Activated CD8-positive, alpha-beta T cell treated with anti-CD3 and anti-CD28 coated beads, Interleukin-2, amount 10 ng/mL, durations not matched to agents 7 days and 5 days (primary cell): ENCODE measurements around the gene SETBP1. TPM values are rescaled to one million over a fixed set of nuclear protein-coding genes. Genes with fewer than 3 reads are reported as not detected.

Experiments
- ATAC-seq: fragments of 150-1000 bp; cut with Tn5 transposase; one replicate; pipeline ENCODE4 v1.10.0; 2021; ENCODE audit warnings: moderate library complexity
- CTCF ChIA-PET: fragments of 350-600 bp; sonication (Branson Sonifier 250); formaldehyde crosslinking; loops from one replicate; lab custom pipeline; 2021; ENCODE audit warnings: antibody characterized with exemption; lab: Charles Lee
- POLR2A ChIA-PET: fragments of 350-600 bp; sonication (Branson Sonifier 250); formaldehyde crosslinking; loops from one replicate; lab custom pipeline; 2021; ENCODE audit warnings: antibody characterized with exemption; lab: Charles Lee
- DNase-seq: peaks from one replicate; pipeline ENCODE4 v3.0.0-alpha.2; 2020
- H3K27ac Mint-ChIP-seq: one replicate; pipeline ENCODE4 v1.8.0; 2021; ENCODE audit warnings: mild to moderate bottlenecking, mixed read lengths
- H3K27me3 Mint-ChIP-seq: one replicate; pipeline ENCODE4 v1.8.0; 2021; ENCODE audit warnings: low read depth, mixed read lengths
- H3K36me3 Mint-ChIP-seq: one replicate; pipeline ENCODE4 v1.8.0; 2021; ENCODE audit warnings: low read depth, mixed read lengths
- H3K4me1 Mint-ChIP-seq: one replicate; pipeline ENCODE4 v1.8.0; 2021; ENCODE audit warnings: low read depth, mixed read lengths
- H3K4me3 Mint-ChIP-seq: one replicate; pipeline ENCODE4 v1.8.0; 2021; ENCODE audit warnings: mild to moderate bottlenecking, mixed read lengths
- H3K9me3 Mint-ChIP-seq: one replicate; pipeline ENCODE4 v1.8.0; 2022; ENCODE audit warnings: mixed read lengths; ENCODE audit not compliant: insufficient read depth
- total RNA-seq, 2 experiments: library from RNA; stranded (reverse); gene quantifications; one replicate each; pipeline ENCODE4 v1.2.3, GENCODE V29; 2021

The SETBP1 gene
- total RNA-seq, 2 experiments from 2014 or later: 7.0 to 8.4 TPM

DNA sequence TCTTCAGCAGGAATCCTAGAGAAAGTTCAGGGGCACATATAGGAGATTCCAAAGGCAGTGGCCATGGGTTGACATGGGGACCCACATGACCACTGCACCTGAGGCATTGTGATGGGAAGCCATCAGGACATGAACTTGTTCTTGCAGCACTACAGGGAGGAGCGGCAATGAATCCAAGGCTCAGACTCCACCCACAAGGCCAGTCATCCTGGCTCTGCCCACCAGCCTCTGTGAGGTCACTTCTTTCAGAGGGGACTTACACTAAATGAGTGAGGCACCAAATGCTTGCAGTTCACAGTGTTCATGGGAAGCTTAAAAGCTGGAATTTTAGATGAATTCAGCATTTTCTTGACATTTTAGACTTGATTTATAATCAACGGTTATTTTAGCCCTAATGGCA is 254.2 kb downstream of the SETBP1 start:
- no peak overlapping the region for H3K27ac Mint-ChIP-seq
- ChIA-PET POLR2A (no interaction called here), CTCF (no interaction called here)
- peaks cover 6% of the 10 kb centered on the region for H3K9me3 Mint-ChIP-seq
- no peak overlapping the region for H3K4me3 Mint-ChIP-seq
- peaks cover 6% of the 10 kb centered on the region for H3K4me1 Mint-ChIP-seq
- H3K36me3 Mint-ChIP-seq: no peaks in the 10 kb centered on the region
- ATAC-seq: no peak
- H3K27me3 Mint-ChIP-seq: peaks cover 6% of the 10 kb centered on the region
- DNase-seq: no peak

DNA sequence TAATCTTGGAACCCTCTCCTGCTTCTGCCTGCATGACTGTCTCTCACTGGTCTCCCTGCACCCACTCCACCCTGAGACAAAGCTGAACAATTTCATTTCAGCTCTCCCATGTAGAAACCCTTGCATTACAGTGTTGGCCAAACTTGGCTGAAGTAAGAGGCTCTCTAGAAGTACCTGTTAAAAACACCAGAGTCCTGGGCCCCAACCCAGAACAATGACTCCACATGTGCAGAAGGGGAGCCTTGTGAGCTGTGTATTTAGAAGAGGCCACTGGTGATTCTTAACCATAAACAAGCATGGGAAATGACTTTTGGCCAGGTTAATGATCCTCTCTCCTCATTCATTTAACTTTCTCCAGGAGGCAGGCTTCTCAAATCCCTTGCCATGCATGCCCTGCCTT is 254.8 kb downstream of the SETBP1 start:
- Mint-ChIP-seq H3K9me3 (peaks cover 6% of the 10 kb centered on the region), H3K27me3 (peaks cover 6% of the 10 kb centered on the region), H3K27ac (no peak overlapping the region), H3K36me3 (no peaks in the 10 kb centered on the region), H3K4me3 (no peak overlapping the region), H3K4me1 (peaks cover 6% of the 10 kb centered on the region)
- ChIA-PET POLR2A (no interaction called here), CTCF (no interaction called here)
- ATAC-seq (no peak), DNase-seq (no peak)

DNA sequence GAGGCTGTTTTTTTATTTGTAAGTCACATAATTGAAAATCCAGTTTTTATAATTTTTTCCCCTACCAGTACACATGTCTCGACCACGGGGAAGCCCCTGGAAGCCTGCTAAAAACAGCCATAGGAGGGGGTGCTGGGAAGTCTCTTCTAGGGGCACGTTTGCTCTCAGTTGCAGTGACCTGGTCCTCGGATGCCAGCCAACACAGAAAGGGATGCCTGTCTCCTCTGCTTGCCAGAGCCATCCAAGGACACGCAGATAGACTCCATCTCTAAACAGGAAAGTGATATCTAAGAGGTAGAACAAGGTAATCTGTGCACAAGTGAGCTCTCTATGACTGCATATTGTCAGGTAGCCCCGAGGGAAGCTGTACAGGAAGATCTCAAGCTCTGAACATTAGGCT is 255.8 kb downstream of the SETBP1 start:
- H3K4me3 Mint-ChIP-seq: no peak overlapping the region
- peaks cover 6% of the 10 kb centered on the region for H3K9me3 Mint-ChIP-seq
- H3K27ac Mint-ChIP-seq: no peak overlapping the region
- ChIA-PET POLR2A (no interaction called here), CTCF (no interaction called here)
- no peaks in the 10 kb centered on the region for H3K36me3 Mint-ChIP-seq
- H3K4me1 Mint-ChIP-seq: peaks cover 6% of the 10 kb centered on the region
- peaks cover 6% of the 10 kb centered on the region for H3K27me3 Mint-ChIP-seq
- ATAC-seq (no peak), DNase-seq (no peak)

DNA sequence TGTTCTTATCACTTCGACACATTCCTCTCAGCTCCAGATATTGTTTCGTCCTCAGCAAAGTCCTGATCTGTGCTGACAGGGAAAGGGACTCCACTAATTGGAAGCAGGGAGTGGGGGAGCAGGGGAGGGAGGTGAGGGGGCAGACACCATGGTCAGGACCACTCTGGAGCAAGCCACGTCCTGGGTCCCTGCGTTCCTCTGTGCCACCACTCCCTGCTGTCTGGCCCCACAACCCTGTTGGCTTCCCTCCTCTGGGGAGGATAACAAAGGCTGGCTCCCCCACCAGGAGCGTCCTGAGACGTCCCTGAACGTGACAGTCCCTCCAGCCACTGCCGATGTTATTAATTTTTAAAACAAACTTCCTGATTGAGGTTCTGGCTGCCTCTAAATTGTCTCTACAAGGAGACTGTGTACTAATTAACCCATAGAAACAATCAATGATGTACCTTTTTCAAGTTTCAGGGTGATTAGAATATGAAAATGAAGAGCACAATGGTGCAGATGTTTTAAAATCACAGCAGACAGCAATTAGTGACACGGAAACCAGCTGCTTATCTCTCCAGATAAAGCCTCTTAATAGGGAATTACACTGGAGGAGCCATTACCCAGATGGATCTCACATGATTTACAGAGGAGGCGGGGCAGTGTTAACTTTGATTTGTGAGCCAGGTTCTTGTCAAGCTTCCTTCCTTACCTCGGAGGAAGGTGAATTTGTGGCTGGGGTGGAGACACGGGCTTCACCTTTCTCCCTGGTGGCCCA is 257.5 kb downstream of the SETBP1 start:
- Mint-ChIP-seq H3K27ac (no peak overlapping the region), H3K36me3 (no peaks in the 10 kb centered on the region), H3K4me1 (peaks cover under 1% of the 10 kb centered on the region), H3K27me3 (peaks cover 6% of the 10 kb centered on the region), H3K4me3 (no peak overlapping the region), H3K9me3 (no peaks in the 10 kb centered on the region)
- ATAC-seq (no peak), DNase-seq (no peak)
- ChIA-PET CTCF (no interaction called here), POLR2A (no interaction called here)

DNA sequence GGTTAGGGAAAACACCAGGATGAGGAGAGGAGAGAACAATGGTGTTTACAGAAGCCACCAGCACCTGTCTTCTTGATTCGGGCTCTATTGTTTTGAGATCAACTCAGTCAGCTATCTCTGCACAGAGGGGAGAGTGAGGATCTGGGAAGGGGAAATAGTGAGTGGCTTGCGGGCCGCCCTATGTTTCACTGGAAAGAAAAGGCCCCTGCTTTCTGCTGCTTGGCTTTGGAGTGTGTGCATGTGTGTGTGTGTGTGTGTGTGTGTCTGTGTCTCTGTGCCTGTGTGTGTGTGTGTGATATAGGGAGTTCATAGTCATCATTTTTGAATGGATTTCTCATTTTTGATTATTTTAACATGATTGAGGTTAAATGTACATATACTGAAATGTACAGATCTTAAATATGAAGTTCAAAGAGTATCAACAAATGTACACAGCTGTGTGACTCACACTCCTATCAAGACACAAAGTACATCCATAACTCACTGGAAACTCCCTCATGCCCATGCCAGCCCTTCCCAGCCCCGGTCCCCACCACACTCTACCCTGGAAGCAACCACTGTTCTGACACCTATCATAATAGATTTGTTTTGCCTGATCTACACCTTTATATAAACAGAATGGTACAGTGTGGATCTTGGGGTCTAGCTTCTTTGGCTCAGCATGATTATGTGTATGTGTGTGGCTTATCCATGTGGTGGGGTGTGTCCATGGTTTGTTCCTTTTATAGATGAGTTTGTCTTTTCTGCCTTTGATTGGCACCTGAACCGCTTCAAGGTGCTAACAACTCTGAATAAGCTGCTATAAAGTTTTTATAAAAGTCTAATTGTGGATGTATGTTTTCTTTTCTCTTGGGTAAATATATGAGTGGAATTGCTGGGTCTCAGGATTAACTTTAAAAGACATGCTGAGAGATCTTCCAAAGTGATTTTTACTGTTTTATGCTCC is 258.3 kb downstream of the SETBP1 start:
- no peak for DNase-seq
- ATAC-seq: no peak
- H3K4me1 Mint-ChIP-seq: no peaks in the 10 kb centered on the region
- H3K4me3 Mint-ChIP-seq: no peak overlapping the region
- H3K36me3 Mint-ChIP-seq: no peaks in the 10 kb centered on the region
- ChIA-PET POLR2A (no interaction called here), CTCF (no interaction called here)
- H3K27me3 Mint-ChIP-seq: peaks cover 6% of the 10 kb centered on the region
- H3K27ac Mint-ChIP-seq: no peak overlapping the region
- H3K9me3 Mint-ChIP-seq: no peaks in the 10 kb centered on the region

DNA sequence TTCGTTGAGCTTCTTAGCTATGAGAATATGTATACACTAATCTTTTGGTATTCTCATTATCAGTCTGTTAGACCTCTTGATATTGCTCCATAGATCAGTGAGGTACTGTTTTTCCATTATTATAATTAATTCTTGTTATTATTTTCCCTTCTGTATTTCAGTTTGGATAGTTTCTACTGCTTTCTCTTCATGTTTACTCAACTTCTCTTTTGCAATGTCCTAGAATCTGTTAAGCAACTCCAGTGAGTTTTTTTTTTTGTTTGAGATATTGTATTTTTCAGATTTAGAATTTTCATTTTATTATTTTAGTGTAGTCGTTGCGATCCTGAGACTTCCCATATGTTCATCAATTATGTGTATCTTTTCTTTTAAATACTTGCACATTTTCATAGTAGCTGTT is 260.8 kb downstream of the SETBP1 start:
- no peak overlapping the region for H3K27ac Mint-ChIP-seq
- no peaks in the 10 kb centered on the region for H3K36me3 Mint-ChIP-seq
- ChIA-PET CTCF (interaction anchor here (0.7 kb wide), 1 partner anchor 263 kb away, joined by 3 read pairs; no protein-coding TSS in a partner anchor), POLR2A (no interaction called here)
- no peak overlapping the region for H3K4me3 Mint-ChIP-seq
- H3K27me3 Mint-ChIP-seq: peaks cover 6% of the 10 kb centered on the region
- ATAC-seq: no peak
- no peaks in the 10 kb centered on the region for H3K4me1 Mint-ChIP-seq
- H3K9me3 Mint-ChIP-seq: no peaks in the 10 kb centered on the region
- DNase-seq: no peak

DNA sequence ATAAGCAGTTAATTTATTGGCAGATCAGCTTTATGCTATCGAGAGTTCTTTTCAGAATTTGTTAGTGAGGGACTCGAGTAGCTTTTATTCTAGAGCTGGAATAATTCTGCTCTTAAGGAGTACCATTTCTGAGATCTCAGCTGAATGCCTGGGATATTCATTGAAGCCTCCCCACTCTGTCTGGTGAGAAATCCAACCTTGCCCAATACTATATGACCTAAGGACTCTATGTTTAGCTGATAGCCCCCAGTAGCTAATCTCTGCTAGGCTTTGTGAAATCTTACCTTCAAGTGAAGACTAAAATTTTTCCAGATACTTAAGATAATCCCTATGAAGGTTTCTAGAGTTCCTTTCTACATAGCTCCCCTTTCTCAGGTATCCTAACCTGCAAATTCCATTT is 261.4 kb downstream of the SETBP1 start:
- ChIA-PET CTCF (no interaction called here), POLR2A (no interaction called here)
- H3K27ac Mint-ChIP-seq: no peak overlapping the region
- H3K4me1 Mint-ChIP-seq: no peaks in the 10 kb centered on the region
- no peak for ATAC-seq
- H3K4me3 Mint-ChIP-seq: no peak overlapping the region
- peaks cover 6% of the 10 kb centered on the region for H3K27me3 Mint-ChIP-seq
- DNase-seq: no peak
- H3K36me3 Mint-ChIP-seq: no peaks in the 10 kb centered on the region
- H3K9me3 Mint-ChIP-seq: no peaks in the 10 kb centered on the region

DNA sequence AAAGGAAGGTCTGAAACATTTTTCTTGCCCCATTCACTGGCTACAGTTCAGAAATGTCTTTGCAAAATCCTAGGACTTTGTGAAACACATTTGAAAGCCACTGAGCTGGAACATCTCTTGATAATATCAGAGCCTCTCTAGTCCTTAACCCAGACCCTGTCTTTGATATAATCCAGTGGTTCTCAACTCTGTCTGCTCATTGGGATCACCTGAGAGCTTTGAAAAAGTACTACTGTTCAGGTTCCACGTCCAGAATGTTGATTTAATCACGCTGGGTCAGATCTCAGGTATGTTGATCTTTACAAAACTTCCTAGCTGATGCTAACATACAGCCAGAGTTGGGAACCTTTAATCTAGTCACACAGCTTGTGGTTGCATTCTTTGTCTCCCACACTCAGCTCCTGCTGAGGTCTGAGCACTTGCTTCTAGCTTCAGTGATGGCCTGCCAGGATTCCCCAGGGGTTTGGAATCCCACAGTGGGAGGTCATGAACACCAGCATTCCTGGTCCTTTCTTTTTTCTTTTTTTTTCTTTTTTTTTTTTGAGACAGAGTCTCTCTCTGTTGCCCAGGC is 262.7 kb downstream of the SETBP1 start:
- Mint-ChIP-seq H3K4me1 (no peaks in the 10 kb centered on the region), H3K9me3 (no peaks in the 10 kb centered on the region), H3K27me3 (peaks cover 6% of the 10 kb centered on the region), H3K27ac (no peak overlapping the region), H3K36me3 (no peaks in the 10 kb centered on the region), H3K4me3 (no peak overlapping the region)
- ATAC-seq (no peak), DNase-seq (no peak)
- POLR2A ChIA-PET: no interaction called here
- CTCF ChIA-PET: no interaction called here

DNA sequence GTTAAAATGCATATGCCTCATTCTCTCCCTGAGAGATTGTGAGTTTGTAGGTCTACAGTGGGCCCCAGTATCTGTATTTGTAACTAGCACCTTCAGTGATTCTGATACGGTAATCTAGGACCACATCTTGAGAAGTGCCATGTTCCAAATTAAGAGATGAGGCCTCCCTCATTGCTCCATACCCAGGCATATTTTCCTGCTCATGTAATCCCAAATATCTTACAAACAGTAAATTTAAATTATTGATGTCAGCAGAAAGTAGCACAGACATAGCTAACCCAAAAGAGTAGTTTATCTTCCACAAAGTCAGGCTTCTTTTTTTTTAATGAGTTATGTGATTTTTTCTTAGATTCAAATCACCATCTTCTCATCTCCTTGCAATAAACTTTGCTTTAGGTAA is 263.8 kb downstream of the SETBP1 start:
- H3K4me1 Mint-ChIP-seq: no peaks in the 10 kb centered on the region
- CTCF ChIA-PET: no interaction called here
- H3K9me3 Mint-ChIP-seq: no peaks in the 10 kb centered on the region
- POLR2A ChIA-PET: no interaction called here
- no peaks in the 10 kb centered on the region for H3K36me3 Mint-ChIP-seq
- no peak overlapping the region for H3K27ac Mint-ChIP-seq
- H3K27me3 Mint-ChIP-seq: peaks cover 2% of the 10 kb centered on the region
- DNase-seq (no peak), ATAC-seq (no peak)
- H3K4me3 Mint-ChIP-seq: no peak overlapping the region

DNA sequence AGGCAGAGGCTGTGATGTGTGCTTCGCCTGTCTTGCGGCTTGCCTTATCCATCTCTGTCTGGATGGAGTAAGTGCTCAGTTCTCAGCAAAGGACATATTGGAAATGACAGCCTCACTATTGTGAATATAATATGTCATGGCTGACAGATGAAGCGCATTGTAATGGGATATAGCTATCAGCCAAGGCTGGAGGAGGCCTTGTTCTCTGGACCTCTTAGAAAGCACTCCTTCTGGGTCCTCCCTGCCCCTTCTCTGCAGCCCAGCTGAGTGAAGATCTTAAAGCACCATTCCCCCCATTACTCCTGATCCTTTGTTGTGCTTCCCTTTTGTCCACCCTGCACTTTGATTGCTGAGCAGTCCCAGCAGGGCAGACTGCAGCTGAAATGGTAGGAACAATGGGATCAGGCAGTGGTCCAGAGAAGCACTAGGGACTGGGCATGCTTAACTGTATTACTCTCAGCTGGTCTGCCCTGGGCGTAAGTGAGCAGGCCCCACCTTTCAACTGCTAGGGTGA is 265.3 kb downstream of the SETBP1 start:
- Mint-ChIP-seq H3K27ac (no peak overlapping the region), H3K9me3 (no peaks in the 10 kb centered on the region), H3K4me1 (no peaks in the 10 kb centered on the region), H3K4me3 (no peak overlapping the region), H3K27me3 (no peaks in the 10 kb centered on the region), H3K36me3 (no peaks in the 10 kb centered on the region)
- DNase-seq (no peak), ATAC-seq (no peak)
- ChIA-PET POLR2A (no interaction called here), CTCF (no interaction called here)

DNA sequence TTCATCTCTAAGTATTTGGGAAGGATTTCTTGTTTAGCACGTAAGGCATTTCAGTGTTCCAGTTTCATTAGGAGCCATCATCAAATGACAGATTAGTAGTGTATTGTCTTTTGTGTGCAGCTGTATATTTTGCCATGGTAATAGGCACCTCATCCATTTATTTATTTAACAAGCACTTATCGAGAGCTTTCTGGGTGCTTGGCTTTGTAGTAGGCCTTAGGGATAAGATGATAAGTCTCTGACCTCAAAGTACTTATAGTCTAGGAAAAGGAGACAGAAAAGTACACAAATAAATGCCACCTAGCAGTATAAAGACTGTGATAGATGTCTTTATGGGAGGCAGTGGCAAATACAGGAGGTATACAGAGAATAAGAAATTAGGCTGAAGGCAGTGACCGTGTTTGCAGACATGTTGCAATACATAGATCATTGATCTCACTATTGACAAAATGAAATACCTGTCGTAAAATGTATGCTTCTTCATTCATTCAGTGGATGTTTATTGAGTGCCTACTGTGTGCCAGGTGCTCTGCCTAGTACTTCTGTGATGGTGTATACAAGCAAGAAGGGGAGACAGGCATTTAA is 265.9 kb downstream of the SETBP1 start:
- no peak overlapping the region for H3K4me3 Mint-ChIP-seq
- CTCF ChIA-PET: no interaction called here
- no peak for DNase-seq
- H3K27ac Mint-ChIP-seq: no peak overlapping the region
- H3K4me1 Mint-ChIP-seq: no peaks in the 10 kb centered on the region
- H3K9me3 Mint-ChIP-seq: no peaks in the 10 kb centered on the region
- H3K36me3 Mint-ChIP-seq: no peaks in the 10 kb centered on the region
- POLR2A ChIA-PET: no interaction called here
- H3K27me3 Mint-ChIP-seq: no peaks in the 10 kb centered on the region
- no peak for ATAC-seq
